HCT116 (cell line): Measurements from ENCODE around the gene TARBP2. TPM values are rescaled to one million over a fixed set of nuclear protein-coding genes. Genes with fewer than 3 reads are reported as not detected.

Experiments used
- ATAC-seq: fragments of 200-7000 bp; cut with Tn5 transposase; 2 replicates; pipeline ENCODE4 v1.9.1; 2020; ENCODE audit warnings: mild to moderate bottlenecking, moderate library complexity
- BruUV-seq: library from RNA; stranded (reverse); fragments of 400-500 nt; replicated peaks from 2 replicates; lab custom pipeline; 2021; lab: Mats Ljungman, UMichigan
- CTCF ChIA-PET: fragments of 300-600 bp; sonication (Branson Sonifier 250); formaldehyde crosslinking; loops from one replicate; lab custom pipeline; 2021; ENCODE audit warnings: antibody characterized with exemption; lab: Charles Lee
- POLR2A ChIA-PET: fragments of 300-600, 350-600 bp; sonication (Branson Sonifier 250); formaldehyde crosslinking; loops from one replicate; lab custom pipeline; 2021; ENCODE audit warnings: antibody characterized with exemption; lab: Charles Lee
- RAD21 ChIA-PET, 2 experiments: fragments of 300-600 bp; sonication (Branson Sonifier 250); formaldehyde crosslinking; loops; one replicate each; lab custom pipeline; 2023; ENCODE audit warnings: low total read pairs in 2 of 2; ENCODE audit not compliant: uncharacterized antibody in 2 of 2, unreplicated experiment in 2 of 2, low non-redundant PET in 1 of 2; lab: Charles Lee
- DNase-seq: peaks from one replicate; pipeline ENCODE4 v3.0.0-alpha.2; 2010; ENCODE audit warnings: low read depth, low spot score
- H2AFZ ChIP-seq: fragments of 200-600 bp; shearing (Covaris generic), sonication (generic); 2 replicates; pipeline ENCODE4 v1.6.1; 2017; ENCODE audit warnings: low read depth, mixed run types, mixed read lengths, antibody characterized with exemption, low read length; ENCODE audit not compliant: poor library complexity, severe bottlenecking
- H3K27ac ChIP-seq: 2 replicates; pipeline ENCODE4 v1.5.1; 2012; ENCODE audit warnings: low read depth, low read length
- H3K27me3 ChIP-seq: fragments of 200-600 bp; sonication (generic); 2 replicates; pipeline ENCODE4 v1.6.1; 2016; ENCODE audit warnings: mixed run types, low read length, mixed read lengths; ENCODE audit not compliant: insufficient read depth
- H3K36me3 ChIP-seq, 2 experiments: fragments of 200-500 bp in 1 of 2; fragments of 200-600 bp in 1 of 2; sonication (Bioruptor generic) in 1 of 2; sonication (generic) in 1 of 2; 2 replicates each; pipeline versions ENCODE4 v1.5.1 to v1.6.1; 2014 to 2016; ENCODE audit warnings: low read length in 2 of 2, inconsistent platforms in 1 of 2, mixed read lengths in 1 of 2, mixed run types in 1 of 2; ENCODE audit not compliant: insufficient read depth in 2 of 2, control insufficient read depth in 1 of 2
- H3K4me1 ChIP-seq, 2 experiments: fragments of 200-600 bp in 1 of 2; sonication (generic) in 1 of 2; 2 replicates each; pipeline versions ENCODE4 v1.5.1 to v1.6.1; 2012 to 2017; ENCODE audit warnings: low read length in 2 of 2, inconsistent platforms in 1 of 2, mild to moderate bottlenecking in 1 of 2, mixed read lengths in 1 of 2, mixed run types in 1 of 2, moderate library complexity in 1 of 2; ENCODE audit not compliant: insufficient read depth in 2 of 2, control insufficient read depth in 1 of 2
- H3K4me2 ChIP-seq: fragments of 200-600 bp; sonication (generic); 2 replicates; pipeline ENCODE4 v1.6.1; 2017; ENCODE audit warnings: mixed run types, low read length, mixed read lengths
- H3K4me3 ChIP-seq, 2 experiments: fragments of 200-600 bp in 1 of 2; sonication (generic) in 1 of 2; replicated peaks in 1 of 2; 2 replicates each; pipeline ENCODE4 v1.5.1; 2011 to 2016; ENCODE audit warnings: low read length in 2 of 2, control low read depth in 1 of 2, low read depth in 1 of 2, mild to moderate bottlenecking in 1 of 2, mixed read lengths in 1 of 2, mixed run types in 1 of 2
- H3K79me2 ChIP-seq: fragments of 200-600 bp; sonication (generic); 2 replicates; pipeline ENCODE4 v1.6.1; 2017; ENCODE audit warnings: mild to moderate bottlenecking, mixed run types, low read length, moderate library complexity, mixed read lengths; ENCODE audit not compliant: insufficient read depth
- H3K9ac ChIP-seq: fragments of 200-600 bp; sonication (generic); 2 replicates; pipeline ENCODE4 v1.6.1; 2016; ENCODE audit warnings: low read length, mixed read lengths
- H3K9me2 ChIP-seq: fragments of 200-600 bp; sonication (generic), shearing (Covaris generic); 2 replicates; pipeline ENCODE4 v1.6.1; 2017; ENCODE audit warnings: mixed run types, mild to moderate bottlenecking, moderate library complexity; ENCODE audit not compliant: insufficient read depth
- H3K9me3 ChIP-seq, 2 experiments: fragments of 200-500 bp in 1 of 2; fragments of 200-600 bp in 1 of 2; sonication (Bioruptor generic) in 1 of 2; sonication (generic) in 1 of 2; 2 replicates each; pipeline ENCODE4 v1.6.1; 2014 to 2017; ENCODE audit warnings: low read length in 2 of 2, mixed read lengths in 2 of 2, inconsistent platforms in 1 of 2, low read depth in 1 of 2, mild to moderate bottlenecking in 1 of 2, mixed run types in 1 of 2, moderate library complexity in 1 of 2; ENCODE audit not compliant: control insufficient read depth in 1 of 2, insufficient read depth in 1 of 2
- H4K20me1 ChIP-seq: fragments of 200-600 bp; sonication (generic), shearing (Covaris generic); 2 replicates; pipeline ENCODE4 v1.6.1; 2017; ENCODE audit warnings: mixed run types, mild to moderate bottlenecking, moderate library complexity; ENCODE audit not compliant: insufficient read depth
- ATF3 ChIP-seq: IDR thresholded peaks from 2 replicates; pipeline ENCODE4 v1.6.1; 2012
- CBX3 ChIP-seq: IDR thresholded peaks from 2 replicates; pipeline ENCODE4 v1.6.1; 2012; ENCODE audit warnings: low read depth
- CEBPB ChIP-seq: IDR thresholded peaks from 2 replicates; pipeline ENCODE4 v1.6.1; 2012; ENCODE audit warnings: low read depth
- CTCF ChIP-seq, 3 experiments: fragments of 200-600 bp in 1 of 3; sonication (generic) in 1 of 3; IDR thresholded peaks in 2 of 3; conservative IDR thresholded peaks in 1 of 3; 2 replicates each; pipeline ENCODE4 v1.5.1; 2012 to 2017; ENCODE audit warnings: low read depth in 2 of 3, low read length in 2 of 3, antibody characterized with exemption in 1 of 3, borderline replicate concordance in 1 of 3, control low read depth in 1 of 3, mild to moderate bottlenecking in 1 of 3, mixed read lengths in 1 of 3, mixed run types in 1 of 3, moderate library complexity in 1 of 3; ENCODE audit not compliant: insufficient read depth in 1 of 3
- ELF1 ChIP-seq: IDR thresholded peaks from 2 replicates; pipeline ENCODE4 v1.6.1; 2012; ENCODE audit warnings: low read depth, borderline replicate concordance
- EZH2phosphoT487 ChIP-seq: fragments of 200-600 bp; IDR thresholded peaks from 2 replicates; pipeline ENCODE4 v1.6.1; 2018; ENCODE audit warnings: antibody characterized with exemption, borderline replicate concordance
- FOSL1 ChIP-seq: IDR thresholded peaks from 2 replicates; pipeline ENCODE4 v1.6.1; 2012; ENCODE audit warnings: low read depth
- JUND ChIP-seq: IDR thresholded peaks from 2 replicates; pipeline ENCODE4 v1.6.1; 2012
- MAX ChIP-seq: IDR thresholded peaks from 2 replicates; pipeline ENCODE4 v1.6.1; 2012
- RAD21 ChIP-seq: IDR thresholded peaks from 2 replicates; pipeline ENCODE4 v1.6.1; 2012; ENCODE audit warnings: low read depth, mild to moderate bottlenecking
- REST ChIP-seq: IDR thresholded peaks from 2 replicates; pipeline ENCODE4 v1.6.1; 2012; ENCODE audit warnings: low read depth
- SP1 ChIP-seq: IDR thresholded peaks from 2 replicates; pipeline ENCODE4 v1.6.1; 2012; ENCODE audit warnings: low read depth
- SRF ChIP-seq: IDR thresholded peaks from 2 replicates; pipeline ENCODE4 v1.6.1; 2012; ENCODE audit warnings: low read depth
- YY1 ChIP-seq: IDR thresholded peaks from 2 replicates; pipeline ENCODE4 v1.6.1; 2011; ENCODE audit warnings: low read length, low read depth, moderate library complexity, mild to moderate bottlenecking; ENCODE audit not compliant: insufficient replicate concordance; ENCODE audit errors: extremely low read depth
- ZBTB33 ChIP-seq: IDR thresholded peaks from 2 replicates; pipeline ENCODE4 v1.6.1; 2011; ENCODE audit warnings: mild to moderate bottlenecking, low read length, moderate library complexity; ENCODE audit not compliant: insufficient replicate concordance; ENCODE audit errors: extremely low read depth
- ZFX ChIP-seq: fragments of 450-650 bp; IDR thresholded peaks from 2 replicates; pipeline ENCODE4 v1.6.1; 2017
- ZNF274 ChIP-seq: fragments of 200-500 bp; sonication (Bioruptor generic); IDR thresholded peaks from 2 replicates; pipeline ENCODE4 v1.6.1; 2014; ENCODE audit warnings: mild to moderate bottlenecking, low read depth, low read length, inconsistent platforms
- intact Hi-C: fragments of 100-400 bp; cut with micrococcal nuclease; formaldehyde crosslinking; loops from 2 replicates; pipeline ENCODE4 v1.10.0; 2022
- total RNA-seq: library from RNA; stranded (reverse); gene quantifications from one replicate; pipeline ENCODE4 v1.2.1, GENCODE V29; 2021; ENCODE audit not compliant: unreplicated experiment

The TARBP2 gene
- total RNA-seq, 1 experiment from 2014 or later = 40.1 TPM

GRCh38 chr12:53483979-53484377 is 17.1 kb upstream of the TARBP2 start:
- no peak for ATAC-seq

More at GRCh38 chr12:53483979-53484377, 17.1 kb upstream of the TARBP2 start:
- peaks cover 12% of the 10 kb centered on the region; the same call in 1 of the 2 replicates for H4K20me1 ChIP-seq
- H3K27me3 ChIP-seq = no peaks in the 10 kb centered on the region
- intact Hi-C loops = no loop called here
- H3K9me3 ChIP-seq = no peaks in the 10 kb centered on the region
- peaks cover 19% of the 10 kb centered on the region for H3K79me2 ChIP-seq
- peaks cover 0 to 29% of the 10 kb centered on the region in 2 experiments; a peak in 2 of 4 replicates for H3K4me1 ChIP-seq
- no peak overlapping the region for H2AFZ ChIP-seq
- no peaks in the 10 kb centered on the region for H3K9me2 ChIP-seq
- TF ChIP-seq ATF3 (no peak), CBX3 (no peak), JUND (no peak), CEBPB (no peak), ELF1 (no peak), EZH2phosphoT487 (no peak), CTCF (IDR thresholded peaks at IDR 0.05 in 2 of 3, conservative IDR thresholded peaks at IDR 0.05 in 1 of 3; ENCODE audit: borderline replicate concordance in 1 of 3, insufficient read depth in 1 of 3, low read depth in 2 of 3, low read length in 2 of 3) (no peak), ZNF274 (no peak), SRF (no peak), FOSL1 (no peak), ZBTB33 (no peak), ZFX (no peak), MAX (no peak), SP1 (no peak), YY1 (no peak), REST (no peak), RAD21 (no peak)
- peaks cover 35 to 53% of the 10 kb centered on the region in 2 experiments for H3K36me3 ChIP-seq
- no peak overlapping the region for H3K4me3 ChIP-seq
- ChIA-PET POLR2A (interaction anchor here (0.9 to 1.1 kb wide), 2 partner anchors 8 to 104 kb away, joined by 3 to 5 read pairs; partner anchors contain the start of gene SP1), CTCF (no interaction called here), RAD21 (no interaction called here)
- no peak overlapping the region for H3K27ac ChIP-seq
- no peak overlapping the region for H3K9ac ChIP-seq
- H3K4me2 ChIP-seq = no peak overlapping the region
- DNase-seq = no peak
- BruUV-seq = no TSS peak
